ENCODE data around the gene IKBIP.
A peak's percentile ranks its signal among the peaks of the same experiment; 100 is the strongest.
"Not testable (repeated sequence)": the region's sequence is repeated elsewhere in the genome, so short reads cannot be mapped to it uniquely, and the experiment has no call there.

IKBIP gene

GRCh38 chr12:98579835-98580234 is 64.8 kb downstream of the IKBIP start:
- no peaks in the 10 kb centered on the region for H3K36me3 ChIP-seq (replicated peaks)
- no peak overlapping the region for H3K27ac ChIP-seq
- in situ Hi-C loops (cut with HindIII; ENCODE audit: low pct_ligation_motif_present, low sequenced_read_pairs): no loop called here
- H3K4me3 ChIP-seq (ENCODE audit: low read depth, low read length): no peak overlapping the region
- DNase-seq: no peak
- TF ChIP-seq, protein P1, sequence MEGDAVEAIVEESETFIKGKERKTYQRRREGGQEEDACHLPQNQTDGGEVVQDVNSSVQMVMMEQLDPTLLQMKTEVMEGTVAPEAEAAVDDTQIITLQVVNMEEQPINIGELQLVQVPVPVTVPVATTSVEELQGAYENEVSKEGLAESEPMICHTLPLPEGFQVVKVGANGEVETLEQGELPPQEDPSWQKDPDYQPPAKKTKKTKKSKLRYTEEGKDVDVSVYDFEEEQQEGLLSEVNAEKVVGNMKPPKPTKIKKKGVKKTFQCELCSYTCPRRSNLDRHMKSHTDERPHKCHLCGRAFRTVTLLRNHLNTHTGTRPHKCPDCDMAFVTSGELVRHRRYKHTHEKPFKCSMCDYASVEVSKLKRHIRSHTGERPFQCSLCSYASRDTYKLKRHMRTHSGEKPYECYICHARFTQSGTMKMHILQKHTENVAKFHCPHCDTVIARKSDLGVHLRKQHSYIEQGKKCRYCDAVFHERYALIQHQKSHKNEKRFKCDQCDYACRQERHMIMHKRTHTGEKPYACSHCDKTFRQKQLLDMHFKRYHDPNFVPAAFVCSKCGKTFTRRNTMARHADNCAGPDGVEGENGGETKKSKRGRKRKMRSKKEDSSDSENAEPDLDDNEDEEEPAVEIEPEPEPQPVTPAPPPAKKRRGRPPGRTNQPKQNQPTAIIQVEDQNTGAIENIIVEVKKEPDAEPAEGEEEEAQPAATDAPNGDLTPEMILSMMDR (IDR thresholded peaks at IDR 0.05; ENCODE audit: low read depth, low read length, missing control alignments): no peak
- H3K27me3 ChIP-seq (replicated peaks): no peaks in the 10 kb centered on the region

GRCh38 chr12:98579347-98579746 is 65.2 kb downstream of the IKBIP start:
- no peaks in the 10 kb centered on the region for H3K36me3 ChIP-seq (replicated peaks)
- no peaks in the 10 kb centered on the region for H3K27me3 ChIP-seq (replicated peaks)
- no peak for DNase-seq
- in situ Hi-C loops (cut with HindIII; ENCODE audit: low pct_ligation_motif_present, low sequenced_read_pairs): no loop called here
- H3K27ac ChIP-seq: no peak overlapping the region
- H3K4me3 ChIP-seq (ENCODE audit: low read depth, low read length): no peak overlapping the region
- TF ChIP-seq, protein P1 (IDR thresholded peaks at IDR 0.05; ENCODE audit: low read depth, low read length, missing control alignments): no peak

DNA sequence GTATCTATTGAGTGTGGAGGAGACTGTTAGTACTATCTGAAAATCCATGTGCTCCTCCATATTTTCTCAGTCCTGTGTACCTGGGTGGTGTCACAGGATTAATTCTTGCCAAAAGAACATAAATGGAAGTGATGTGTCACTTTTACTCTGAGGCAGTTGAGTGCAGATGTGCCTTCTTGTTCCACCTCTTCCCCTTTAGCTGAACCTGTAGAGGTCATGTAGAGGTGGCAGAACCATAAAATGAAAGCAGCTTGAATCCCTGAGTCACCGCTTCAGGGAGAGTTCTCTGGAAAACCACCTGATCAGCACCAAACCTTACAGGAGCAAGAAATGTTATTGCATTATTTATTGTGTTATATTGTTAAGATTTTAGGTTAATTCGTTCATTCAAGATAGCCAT is 65.8 kb downstream of the IKBIP start:
- Histone ChIP-seq H3K4me3 (ENCODE audit: low read depth, low read length) (no peak overlapping the region), H3K36me3 (replicated peaks) (no peaks in the 10 kb centered on the region), H3K27me3 (replicated peaks) (no peaks in the 10 kb centered on the region), H3K27ac (no peak overlapping the region)
- peak; percentile 56 for DNase-seq
- TF ChIP-seq, protein P1 (IDR thresholded peaks at IDR 0.05; ENCODE audit: low read depth, low read length, missing control alignments): no peak
- in situ Hi-C loops (cut with HindIII; ENCODE audit: low pct_ligation_motif_present, low sequenced_read_pairs): no loop called here

GRCh38 chr12:98578392-98578791 is 66.2 kb downstream of the IKBIP start:
- no peak overlapping the region for H3K4me3 ChIP-seq (ENCODE audit: low read depth, low read length)
- no peak overlapping the region for H3K27ac ChIP-seq
- H3K36me3 ChIP-seq (replicated peaks): no peaks in the 10 kb centered on the region
- no peak for DNase-seq
- H3K27me3 ChIP-seq (replicated peaks): no peaks in the 10 kb centered on the region
- in situ Hi-C loops (cut with HindIII; ENCODE audit: low pct_ligation_motif_present, low sequenced_read_pairs): no loop called here
- TF ChIP-seq, protein P1 (IDR thresholded peaks at IDR 0.05; ENCODE audit: low read depth, low read length, missing control alignments): no peak

DNA sequence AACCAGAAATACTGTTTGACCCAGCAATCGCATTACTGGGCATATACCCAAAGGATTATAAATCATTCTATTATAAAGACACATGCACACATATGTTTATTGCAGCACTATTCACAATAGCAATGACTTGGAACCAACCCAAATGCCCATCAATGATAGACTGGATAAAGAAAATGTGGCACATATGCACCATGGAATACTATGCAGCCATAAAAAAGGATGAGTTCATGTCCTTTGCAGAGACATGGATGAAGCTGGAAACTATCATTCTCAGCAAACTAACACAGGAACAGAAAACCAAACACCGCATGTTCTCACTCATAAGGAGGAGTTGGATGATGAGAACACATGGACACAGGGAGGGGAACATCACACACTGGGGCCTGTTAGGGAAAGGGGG is 67.8 kb downstream of the IKBIP start:
- H3K27ac ChIP-seq; H3K36me3 ChIP-seq (replicated peaks); DNase-seq; H3K27me3 ChIP-seq (replicated peaks); in situ Hi-C loops (cut with HindIII; ENCODE audit: low pct_ligation_motif_present, low sequenced_read_pairs); H3K4me3 ChIP-seq (ENCODE audit: low read depth, low read length): not testable (repeated sequence)

GRCh38 chr12:98575013-98575412 is 69.6 kb downstream of the IKBIP start:
- in situ Hi-C loops (cut with HindIII; ENCODE audit: low pct_ligation_motif_present, low sequenced_read_pairs): no loop called here
- Histone ChIP-seq H3K4me3 (ENCODE audit: low read depth, low read length) (no peak overlapping the region), H3K27me3 (replicated peaks) (no peaks in the 10 kb centered on the region), H3K27ac (no peak overlapping the region), H3K36me3 (replicated peaks) (no peaks in the 10 kb centered on the region)
- TF ChIP-seq, protein P1 (IDR thresholded peaks at IDR 0.05; ENCODE audit: low read depth, low read length, missing control alignments): no peak
- DNase-seq: no peak

Measured in brain microvascular endothelial cell (primary cell).